Articular chondrocyte of knee joint (primary cell): ENCODE results near the gene OTUD5. TPM values are rescaled to one million over a fixed set of nuclear protein-coding genes. Genes with fewer than 3 reads are reported as not detected.

Experiments used
- small RNA-seq: library from RNA; depleted of rRNA; stranded (forward); fragments of <200 nt; gene quantifications from one replicate; pipeline ENCODE3, GENCODE V24; 2012
- total RNA-seq: library from RNA; depleted of rRNA; stranded (reverse); fragments of >200 nt; gene quantifications from 2 replicates; pipeline ENCODE4 v1.2.3, GENCODE V29; 2012

OTUD5 gene, protein sequence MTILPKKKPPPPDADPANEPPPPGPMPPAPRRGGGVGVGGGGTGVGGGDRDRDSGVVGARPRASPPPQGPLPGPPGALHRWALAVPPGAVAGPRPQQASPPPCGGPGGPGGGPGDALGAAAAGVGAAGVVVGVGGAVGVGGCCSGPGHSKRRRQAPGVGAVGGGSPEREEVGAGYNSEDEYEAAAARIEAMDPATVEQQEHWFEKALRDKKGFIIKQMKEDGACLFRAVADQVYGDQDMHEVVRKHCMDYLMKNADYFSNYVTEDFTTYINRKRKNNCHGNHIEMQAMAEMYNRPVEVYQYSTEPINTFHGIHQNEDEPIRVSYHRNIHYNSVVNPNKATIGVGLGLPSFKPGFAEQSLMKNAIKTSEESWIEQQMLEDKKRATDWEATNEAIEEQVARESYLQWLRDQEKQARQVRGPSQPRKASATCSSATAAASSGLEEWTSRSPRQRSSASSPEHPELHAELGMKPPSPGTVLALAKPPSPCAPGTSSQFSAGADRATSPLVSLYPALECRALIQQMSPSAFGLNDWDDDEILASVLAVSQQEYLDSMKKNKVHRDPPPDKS
- total RNA-seq: 27.3 and 27.7 TPM in 2 replicates

DNA sequence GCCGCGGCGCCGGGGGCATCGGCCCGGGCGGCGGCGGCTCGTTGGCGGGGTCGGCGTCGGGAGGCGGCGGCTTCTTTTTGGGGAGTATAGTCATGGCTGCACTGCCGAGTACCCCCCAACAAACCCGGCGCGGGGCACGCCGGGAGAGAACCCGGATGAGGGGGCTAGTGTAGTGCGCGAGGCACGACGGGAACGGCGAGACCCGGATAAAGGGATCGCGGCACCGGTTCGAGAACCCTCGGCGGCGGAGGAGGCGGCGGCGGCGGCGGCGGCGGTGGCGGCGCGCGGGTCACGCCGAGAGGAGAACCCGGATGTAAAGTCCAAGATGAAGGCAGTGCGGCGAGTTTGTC lies at the start of gene OTUD5:
TSS of gene OTUD5 (minus strand) at position 131 of the 350 bp plus-strand sequence. CDS start at position 94, 37 bp downstream.

DNA sequence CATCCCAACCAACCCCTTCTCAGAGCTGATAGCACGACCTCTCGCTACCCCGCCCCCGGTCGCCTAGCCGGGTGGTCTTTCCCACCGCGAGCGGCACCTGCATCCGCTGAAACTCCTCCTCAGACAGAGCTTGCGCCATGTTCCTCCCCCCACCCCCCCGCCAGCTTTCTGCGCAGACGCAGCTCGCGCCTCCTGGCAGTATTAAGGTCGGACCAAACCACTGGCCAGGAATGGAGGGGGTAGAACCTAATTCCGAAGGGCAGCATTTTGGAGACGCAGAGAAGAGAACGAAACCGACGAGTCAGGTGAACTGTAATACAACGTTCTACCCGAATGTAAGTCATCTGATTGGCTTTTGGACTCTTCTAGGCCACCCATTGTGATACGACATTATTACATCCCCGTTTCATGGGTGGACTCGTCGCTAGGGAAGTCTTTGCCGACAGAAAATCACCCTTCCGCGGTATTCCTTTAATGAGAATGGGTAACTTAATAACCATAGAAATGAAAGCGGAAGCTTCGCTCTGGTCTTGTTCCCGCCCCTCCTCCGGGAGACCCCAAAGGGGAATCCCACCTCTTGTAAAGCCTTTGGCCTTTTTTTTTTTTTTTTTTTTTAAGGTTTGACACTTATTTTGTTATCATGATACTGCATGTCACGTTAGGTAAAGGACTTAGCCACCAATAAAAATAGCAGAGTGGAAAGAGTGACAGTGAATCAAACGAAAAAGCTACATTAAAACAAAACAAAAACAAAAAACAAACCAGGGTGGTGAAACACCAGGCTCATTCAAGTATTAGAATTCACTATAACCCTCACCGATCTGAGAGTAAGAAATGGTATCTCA lies 44.9 kb upstream of the OTUD5 start, which contains the start of gene GRIPAP1:
TSS of gene GRIPAP1 (minus strand) at position 174 of the 845 bp plus-strand sequence. CDS start at position 139, 35 bp downstream.

DNA sequence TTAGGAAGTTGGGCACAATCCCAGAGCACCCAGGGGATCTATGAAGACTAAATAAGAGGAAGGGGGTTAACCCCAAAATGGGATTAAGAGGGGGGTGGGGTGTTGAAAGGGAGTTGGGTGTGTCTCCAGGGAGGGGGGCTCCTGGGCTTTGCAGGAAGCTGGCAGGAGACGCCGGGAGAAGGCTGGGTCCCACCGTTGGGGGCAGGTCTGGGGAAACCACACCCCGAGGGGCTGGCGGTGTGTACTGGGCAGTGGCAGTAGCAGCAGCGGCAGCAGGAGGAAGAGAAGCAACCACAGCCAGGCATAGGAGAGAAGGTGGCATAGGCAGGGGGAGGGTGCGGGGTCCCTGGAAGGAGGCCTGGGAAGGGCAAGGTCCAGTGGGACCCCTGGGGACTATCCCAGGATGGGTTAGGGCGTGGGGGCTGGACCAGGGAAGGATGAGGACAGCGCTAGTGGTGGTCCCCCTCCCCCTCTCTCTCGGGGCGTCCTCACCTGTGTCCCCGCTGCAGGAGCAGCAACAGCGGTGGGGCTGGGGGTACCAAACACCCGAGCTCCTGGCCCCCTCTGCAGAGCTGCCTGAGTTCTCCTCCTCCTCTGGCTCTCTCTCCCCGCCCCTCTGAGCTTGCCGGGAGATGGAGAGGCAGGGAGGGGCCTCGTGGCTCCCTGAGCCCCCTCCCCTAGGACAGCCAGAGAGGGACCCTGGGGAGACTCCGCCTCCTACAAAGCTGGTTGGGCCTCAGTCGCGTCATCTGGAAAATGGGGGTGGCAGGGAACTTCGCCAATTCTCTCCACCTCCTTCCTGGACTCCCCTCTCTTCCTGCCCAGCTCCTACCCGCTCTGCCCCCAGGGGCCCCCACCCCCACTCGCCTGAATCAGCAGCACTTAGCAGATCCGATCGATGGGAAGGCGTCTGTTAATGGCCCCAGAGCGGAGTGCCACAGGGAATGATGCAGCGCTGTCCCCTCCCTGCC lies 14.1 kb upstream of the OTUD5 start, which contains the start of gene KCND1:
TSS of gene KCND1 (minus strand) at position 596 of the 971 bp plus-strand sequence. CDS start 1,573 bp downstream, outside the sequence.

DNA sequence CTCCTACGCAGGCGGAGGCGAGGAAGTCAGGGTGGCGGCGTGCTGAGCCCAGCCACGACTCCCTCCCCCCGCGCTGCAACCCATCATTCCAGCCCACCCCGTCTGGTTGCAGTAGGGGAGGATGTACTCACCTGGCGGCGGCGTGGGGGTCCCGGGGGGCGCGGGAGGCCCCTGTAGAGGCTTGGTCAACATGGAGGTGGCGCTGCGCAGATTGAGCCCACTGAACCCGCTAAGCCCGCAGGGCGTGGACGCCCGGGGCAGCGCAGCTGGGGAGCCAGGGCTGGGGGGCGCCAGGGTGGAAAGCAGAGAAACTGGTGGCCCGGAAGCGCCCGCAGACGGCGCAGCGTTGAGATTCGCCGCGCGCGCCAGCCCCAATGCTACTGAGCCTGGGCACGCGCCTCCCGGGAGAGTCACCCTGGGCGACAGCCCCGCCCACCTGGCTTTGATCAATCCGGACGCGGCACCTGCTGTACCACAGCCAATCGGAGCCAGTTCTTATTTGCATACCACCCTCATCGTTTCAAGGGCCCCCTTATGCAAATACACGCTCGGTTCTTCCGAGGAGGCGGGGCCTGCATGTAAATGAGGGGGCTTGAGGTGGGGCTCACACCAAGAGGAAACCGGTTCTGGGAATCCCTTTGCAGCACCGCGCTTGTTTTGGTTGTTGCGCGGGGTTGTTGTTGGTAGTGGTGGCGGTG lies 38.6 kb downstream of the OTUD5 start, which contains the start of gene PIM2:
TSS of gene PIM2 (minus strand) at position 382 of the 698 bp plus-strand sequence. CDS start at position 192, 190 bp downstream.

DNA sequence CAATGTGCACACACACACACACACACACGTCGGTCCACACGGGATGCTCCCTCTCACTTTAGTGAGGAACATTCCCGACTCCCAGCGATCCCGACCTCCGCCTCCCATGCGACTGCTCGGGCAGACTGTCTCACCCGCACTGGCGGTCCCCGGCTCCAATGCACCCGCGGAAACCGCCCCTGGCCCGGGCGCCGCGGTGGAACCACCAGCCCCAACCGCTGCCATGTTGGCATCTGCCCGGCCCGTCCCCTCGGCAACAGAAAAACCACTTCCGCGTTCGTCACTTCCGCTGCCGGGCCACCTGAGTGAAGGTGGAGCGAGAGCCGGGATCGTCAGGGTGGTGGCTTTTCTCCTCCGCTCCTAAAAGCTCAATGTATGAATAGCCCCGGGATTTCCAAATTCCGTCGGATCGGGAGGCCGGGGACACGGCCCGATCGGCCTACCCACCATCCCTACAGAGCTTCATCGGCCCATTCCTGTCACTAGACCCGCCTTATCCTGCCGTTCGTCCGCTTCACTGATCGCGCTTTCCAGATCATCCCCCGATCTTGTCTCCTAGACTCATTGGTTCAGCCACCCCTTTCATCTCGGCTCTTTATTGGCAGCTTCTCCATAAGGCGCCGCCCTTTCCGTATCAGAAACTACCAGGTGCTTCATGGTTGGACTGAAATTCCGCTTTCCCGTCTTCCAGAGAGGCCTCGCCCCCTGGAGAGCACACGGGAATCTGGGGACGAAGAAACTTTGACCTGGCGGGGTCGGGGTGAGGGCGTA lies 45.8 kb downstream of the OTUD5 start, which contains the start of gene SLC35A2:
TSS of gene SLC35A2 (minus strand) at position 235 of the 771 bp plus-strand sequence. CDS start at position 225, 10 bp downstream.

DNA sequence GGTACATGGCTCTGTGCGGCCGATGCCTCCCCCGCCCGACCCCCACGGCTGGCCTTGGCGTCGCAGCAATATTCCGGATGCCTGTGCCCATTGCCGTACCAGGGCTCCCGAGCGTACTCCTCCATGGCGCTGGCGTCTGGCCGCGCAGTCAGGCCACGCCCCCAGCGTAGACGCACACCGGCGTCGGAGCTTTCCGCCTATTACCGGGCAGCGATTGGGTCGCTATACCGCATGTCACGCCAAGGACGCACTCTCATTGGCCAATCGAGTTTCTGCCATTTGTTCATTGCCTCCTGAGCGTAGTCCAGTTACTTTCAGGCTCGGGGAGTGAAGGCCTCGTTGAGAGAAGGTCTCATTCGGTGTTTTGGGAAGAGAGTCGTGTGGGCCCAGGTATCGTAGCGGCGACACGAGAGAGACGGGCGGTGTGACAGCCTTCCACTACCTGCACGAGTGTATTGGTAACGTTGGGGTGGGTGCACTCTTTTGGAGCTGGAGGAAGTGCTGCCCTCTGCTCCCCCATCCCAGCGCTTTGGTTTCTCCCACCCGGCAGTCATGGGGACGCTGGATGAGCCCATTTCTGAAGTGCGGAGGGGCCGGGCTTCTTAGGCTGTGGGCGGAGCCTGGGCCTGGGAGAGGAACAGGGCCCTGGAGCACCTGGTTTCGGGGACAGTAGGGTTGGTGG lies 59.6 kb downstream of the OTUD5 start, which contains the start of the genes PQBP1 and TIMM17B:
TSS of gene PQBP1 (plus strand) at position 306 of the 682 bp plus-strand sequence. CDS start 580 bp downstream, outside the sequence.
TSS of gene TIMM17B (minus strand) at position 144 of the 682 bp plus-strand sequence. CDS start at position 125, 19 bp downstream.

Small RNA genes within 50 kb of the gene (small RNA-seq; reads per million reads assigned to genes)
- 0.11 reads per million for gene RNU6-722P

Other genes starting within 250 kb of the OTUD5 start
- gene GLOD5, start 195.9 kb downstream of the OTUD5 start, total RNA-seq: not detected in 2 replicates
- not detected in 2 replicates for gene GATA1, start 171.0 kb downstream of the OTUD5 start, total RNA-seq
- gene HDAC6, start 155.5 kb downstream of the OTUD5 start, total RNA-seq: 24.8 and 27.5 TPM in 2 replicates
- gene ERAS, start 131.1 kb downstream of the OTUD5 start, total RNA-seq: not detected in 2 replicates
- 0.13 and 0.32 TPM in 2 replicates for gene PCSK1N, start 122.0 kb downstream of the OTUD5 start, total RNA-seq
- gene TIMM17B, start 59.8 kb downstream of the OTUD5 start, total RNA-seq: 11.9 and 13.6 TPM in 2 replicates
- 28.2 and 30.1 TPM in 2 replicates for gene PQBP1, start 59.7 kb downstream of the OTUD5 start, total RNA-seq
- 15.5 and 17.4 TPM in 2 replicates for gene SLC35A2, start 46.0 kb downstream of the OTUD5 start, total RNA-seq
- gene PIM2, start 38.6 kb downstream of the OTUD5 start, total RNA-seq: 4.6 and 6.5 TPM in 2 replicates
- 0.39 and 0.43 TPM in 2 replicates for gene KCND1, start 14.2 kb upstream of the OTUD5 start, total RNA-seq
- 10.8 and 11.7 TPM in 2 replicates for gene GRIPAP1, start 44.7 kb upstream of the OTUD5 start, total RNA-seq
- gene TFE3, start 85.8 kb upstream of the OTUD5 start, total RNA-seq: 35.4 and 37.4 TPM in 2 replicates
- gene CCDC120, start 101.4 kb upstream of the OTUD5 start, total RNA-seq: 0.91 and 1.5 TPM in 2 replicates
- 11.7 and 14.0 TPM in 2 replicates for gene PRAF2, start 116.4 kb upstream of the OTUD5 start, total RNA-seq
- 49.0 and 55.9 TPM in 2 replicates for gene WDR45, start 122.3 kb upstream of the OTUD5 start, total RNA-seq
- gene GPKOW, start 166.1 kb upstream of the OTUD5 start, total RNA-seq: 14.3 and 15.7 TPM in 2 replicates
- gene MAGIX, start 205.2 kb upstream of the OTUD5 start, total RNA-seq: 2.8 and 3.1 TPM in 2 replicates
- gene PLP2, start 214.3 kb upstream of the OTUD5 start, total RNA-seq: 53.6 and 66.4 TPM in 2 replicates
- gene PRICKLE3, start 228.8 kb upstream of the OTUD5 start, total RNA-seq: 6.1 and 7.6 TPM in 2 replicates
- 0.22 and 0.39 TPM in 2 replicates for gene SYP, start 242.6 kb upstream of the OTUD5 start, total RNA-seq